ENCODE data around the gene HSPA12A.

GRCh38 chr10:116706281-116706680 is 36.1 kb downstream of the HSPA12A start:
- TF ChIP-seq CTCF (IDR thresholded peaks at IDR 0.05; ENCODE audit: insufficient read depth, low read depth, low read length) (no peak), EZH2 (IDR thresholded peaks at IDR 0.05; ENCODE audit: insufficient read depth, low read length) (no peak)
